GM13977 (cell line): ENCODE measurements around the gene LZIC.
"Not testable (repeated sequence)": the region's sequence is repeated elsewhere in the genome, so short reads cannot be mapped to it uniquely, and the experiment has no call there.

Source experiments
- DNase-seq: peaks from one replicate; pipeline ENCODE4 v3.0.0; 2012; ENCODE audit warnings: low spot score
- CTCF ChIP-seq: IDR thresholded peaks from 2 replicates; pipeline ENCODE4 v1.5.1; 2012; ENCODE audit warnings: mild to moderate bottlenecking, control low read depth; ENCODE audit not compliant: insufficient read depth; ENCODE audit errors: extremely low read depth, missing control alignments
- in situ Hi-C: fragments of 300-500 bp; cut with MboI; formaldehyde crosslinking; loops from one replicate; pipeline ENCODE4 v1.12.0; 2022; ENCODE audit warnings: low sequenced_read_pairs, low pct_unique_long_range_greater_than_20kb, mixed read lengths, inconsistent platforms; ENCODE audit not compliant: unreplicated experiment

The LZIC gene

DNA sequence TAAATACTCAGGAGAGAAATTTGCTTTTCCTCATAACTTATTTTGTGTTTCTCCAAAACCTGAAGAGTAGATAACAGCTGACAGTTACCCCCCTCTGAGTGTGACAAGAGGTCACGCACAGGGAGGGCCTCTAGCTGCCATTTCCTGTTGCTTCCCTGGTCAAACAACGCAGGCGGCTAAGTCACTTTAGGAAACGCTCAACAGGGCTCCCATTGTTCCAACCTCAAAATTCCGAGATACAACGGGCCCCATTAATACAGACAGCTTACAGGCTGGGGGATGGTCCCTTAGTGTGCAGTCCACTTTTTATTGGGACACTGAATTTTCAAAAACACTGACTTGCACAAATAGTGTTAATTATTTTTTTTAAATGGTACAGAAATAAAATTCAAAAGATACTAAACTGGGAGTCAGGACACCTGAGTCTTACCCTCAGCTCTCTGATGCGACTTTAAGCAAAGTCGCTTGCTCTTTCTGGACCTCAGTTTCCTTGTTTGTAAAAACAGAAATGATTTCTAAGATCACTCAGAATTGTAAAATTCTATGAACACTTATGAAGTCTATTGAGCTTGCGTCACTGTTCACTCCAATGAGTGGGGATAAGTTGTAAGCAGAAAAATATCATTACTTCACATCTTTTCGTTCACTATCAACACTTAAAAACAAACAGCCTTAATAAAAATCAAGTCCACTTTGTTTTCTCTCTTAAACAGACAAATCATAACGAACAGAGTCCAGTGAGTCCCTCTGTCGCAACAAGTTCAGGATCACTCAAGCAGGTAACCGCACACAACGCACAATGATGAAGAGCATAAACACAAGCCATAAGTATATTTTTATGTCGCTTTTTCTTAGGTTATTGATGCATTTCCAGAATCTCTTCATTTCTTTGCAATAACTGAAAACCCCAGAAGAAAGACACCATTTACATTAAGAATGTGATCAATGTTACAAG lies 13.5 kb downstream of the LZIC start:
- TF ChIP-seq CTCF, result no peak
- in situ Hi-C loops, result no loop called here
- no peak for DNase-seq

DNA sequence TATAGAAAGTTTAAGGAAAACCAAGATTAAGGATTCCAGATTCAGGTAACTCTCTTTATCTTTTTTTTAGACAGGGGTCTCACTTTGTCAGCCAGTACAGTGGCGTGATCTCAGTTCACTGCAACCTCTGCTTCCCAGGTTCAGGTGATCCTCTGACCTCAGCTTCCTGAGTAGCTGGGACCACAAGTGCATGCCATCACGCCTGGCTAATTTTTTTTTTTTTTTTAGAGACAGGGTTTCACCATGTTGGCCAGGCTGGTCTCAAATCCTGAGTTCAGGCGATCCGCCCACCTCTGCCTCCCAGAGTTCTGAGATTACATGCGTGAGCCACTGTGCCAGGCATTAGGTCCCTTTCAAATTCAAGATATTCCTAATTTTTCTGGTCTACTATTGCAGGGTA lies 15.9 kb downstream of the LZIC start:
- in situ Hi-C loops, result no loop called here
- DNase-seq, result no peak
- no peak for TF ChIP-seq CTCF

- in situ Hi-C loops, result no loop called here
- no peak for DNase-seq
- no peak for TF ChIP-seq CTCF
Observed at GRCh38 chr1:9922342-9922741, 20.8 kb downstream of the LZIC start.

GRCh38 chr1:9920606-9921005 lies 22.6 kb downstream of the LZIC start:
- TF ChIP-seq CTCF, result no peak
- no peak for DNase-seq
- in situ Hi-C loops, result no loop called here

DNA sequence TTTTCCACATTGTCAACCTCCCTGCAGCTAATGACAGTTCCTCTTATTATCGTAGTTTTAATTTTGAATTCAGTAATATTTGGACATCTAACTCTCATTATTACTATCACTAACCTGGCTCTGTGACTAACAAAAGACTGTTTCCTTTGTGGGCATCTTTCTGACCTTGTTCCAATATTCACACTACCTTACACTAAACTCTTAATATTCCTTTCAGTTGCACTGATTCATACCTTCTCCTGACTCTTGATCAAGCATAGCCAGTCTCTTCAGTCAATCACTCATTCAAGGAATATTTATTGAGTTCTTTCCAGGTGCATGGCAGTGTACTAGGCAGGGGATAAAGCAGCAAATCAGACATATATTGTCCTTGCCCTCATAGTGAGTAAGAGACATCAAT lies 25.3 kb downstream of the LZIC start:
- in situ Hi-C loops, result no loop called here
- TF ChIP-seq CTCF, result no peak
- DNase-seq, result no peak

- in situ Hi-C loops, DNase-seq: not testable (repeated sequence)
Observed at GRCh38 chr1:9917495-9917894, 25.7 kb downstream of the LZIC start.

DNA sequence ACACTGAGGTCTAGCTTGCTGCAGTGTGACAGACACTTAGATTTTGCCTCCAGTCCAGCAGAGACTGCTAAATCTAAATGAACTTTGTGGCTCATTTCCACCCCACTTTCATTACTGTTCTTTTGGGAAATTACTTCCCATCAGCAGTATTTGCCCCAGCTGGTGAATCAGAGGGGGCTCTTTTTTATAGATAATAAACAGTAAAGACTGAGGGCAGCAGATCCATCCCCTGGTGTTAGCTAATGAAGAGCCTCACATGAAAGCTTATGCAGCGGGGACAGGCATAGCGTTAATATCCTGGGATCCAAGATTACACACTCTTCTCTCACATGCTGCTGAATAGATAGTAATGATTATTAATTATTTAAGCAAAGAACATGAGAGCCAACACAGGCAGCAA lies 26.7 kb downstream of the LZIC start:
- no peak for TF ChIP-seq CTCF
- no peak for DNase-seq
- in situ Hi-C loops, result no loop called here
